Suppressor macrophage treated with lipopolysaccharide for 1 hour (primary cell): ENCODE data around the gene CHMP4A.
"Not testable (repeated sequence)": the region's sequence is repeated elsewhere in the genome, so short reads cannot be mapped to it uniquely, and the experiment has no call there.

Experiments
- DNase-seq, 3 donors: peaks; one replicate each; pipeline ENCODE4 v3.0.0-alpha.2; 2020 to 2022

The CHMP4A gene

GRCh38 chr14:24222987-24223386 is 9.7 kb upstream of the CHMP4A start:
- DNase-seq, result not testable (repeated sequence)

GRCh38 chr14:24219521-24219920 is 6.2 kb upstream of the CHMP4A start:
- DNase-seq, result no peak

GRCh38 chr14:24219080-24219479 is 5.8 kb upstream of the CHMP4A start:
- no peak for DNase-seq

- DNase-seq, result not testable (repeated sequence)
These were observed 3.6 kb upstream of the CHMP4A start for GRCh38 chr14:24216876-24217275.

GRCh38 chr14:24216345-24216699 is 3.0 kb upstream of the CHMP4A start:
- DNase-seq, result no peak

GRCh38 chr14:24215495-24216344 is 2.4 kb upstream of the CHMP4A start, which contains the start of gene MDP1:
Gene MDP1, minus strand, starts transcription at chr14:24216066. Its CDS starts 111 bp downstream, at chr14:24215955.
- peak; percentile 93 for DNase-seq

- no peak for DNase-seq
These were observed 776 bp upstream of the CHMP4A start for GRCh38 chr14:24213866-24214662.

GRCh38 chr14:24211311-24211710 is 2.0 kb downstream of the CHMP4A start:
- no peak for DNase-seq

GRCh38 chr14:24207625-24208024 is 5.7 kb downstream of the CHMP4A start:
- no peak for DNase-seq

GRCh38 chr14:24207104-24207551 is 6.2 kb downstream of the CHMP4A start:
- DNase-seq, result no peak

GRCh38 chr14:24206260-24207103 is 6.8 kb downstream of the CHMP4A start:
- no peak for DNase-seq

GRCh38 chr14:24204163-24205146 is 8.8 kb downstream of the CHMP4A start:
- no peak for DNase-seq

GRCh38 chr14:24203249-24203886 is 9.9 kb downstream of the CHMP4A start:
- DNase-seq, result not testable (repeated sequence)

GRCh38 chr14:24202538-24202937 is 10.8 kb downstream of the CHMP4A start:
- not testable (repeated sequence) for DNase-seq

GRCh38 chr14:24198814-24199524 is 14.3 kb downstream of the CHMP4A start:
- no peak for DNase-seq

- DNase-seq, result no peak
These were observed 16.2 kb downstream of the CHMP4A start for GRCh38 chr14:24197056-24197450.

GRCh38 chr14:24196071-24197055 is 16.9 kb downstream of the CHMP4A start:
- DNase-seq, result peak; percentile 33 to 41 (median 35)

- DNase-seq, result peak; percentile 88 to 93 (median 90)
These were observed 17.9 kb downstream of the CHMP4A start, which contains the start of gene TM9SF1 for GRCh38 chr14:24195186-24196070. Gene TM9SF1, minus strand, starts transcription at chr14:24195441. Its CDS starts 422 bp downstream, at chr14:24195019.
